A549 (cell line): Measurements from ENCODE around the gene MYO9A. TPM values are rescaled to one million over a fixed set of nuclear protein-coding genes. Genes with fewer than 3 reads are reported as not detected.

ENCODE experiments used
- ATAC-seq, 2 experiments: fragments of 200-7000 bp in 1 of 2; fragments of >200 bp in 1 of 2; cut with Nextera tagmentation in 1 of 2; cut with Tn5 transposase in 1 of 2; 3 replicates each; pipeline versions ENCODE4 v1.8.0 to v1.9.1; 2018 to 2020; ENCODE audit warnings: mild to moderate bottlenecking in 1 of 2, moderate library complexity in 1 of 2
- CTCF ChIA-PET: fragments of 300-600 bp; sonication (Branson Sonifier 250); formaldehyde crosslinking; extraction: SDS; loops from one replicate; lab custom pipeline; 2021; ENCODE audit warnings: antibody characterized with exemption, inconsistent platforms; lab: Yijun Ruan, JAX
- POLR2A ChIA-PET: fragments of 350-600 bp; formaldehyde crosslinking; extraction: SDS; loops from one replicate; lab custom pipeline; 2021; ENCODE audit warnings: antibody characterized with exemption, inconsistent platforms; lab: Yijun Ruan, JAX
- DNase-seq, 2 experiments: peaks; one replicate each; pipeline versions ENCODE4 v3.0.0 to v3.0.0-alpha.2; 2011 to 2016; ENCODE audit warnings: low read depth in 1 of 2, low spot score in 1 of 2
- FAIRE-seq: peaks from 2 replicates; lab custom pipeline; 2011; peaks lifted over from hg19 to GRCh38; lab: Jason Lieb, UNC
- H3K27ac ChIP-seq, 2 experiments: fragments of >200 bp; sonication (Bioruptor Twin); formaldehyde crosslinking; 3 replicates each; pipeline ENCODE4 v1.5.1; 2016 to 2017
- H3K4me1 ChIP-seq: fragments of >200 bp; sonication (Bioruptor Twin); formaldehyde crosslinking; 3 replicates; pipeline ENCODE4 v1.6.1; 2016
- H3K4me2 ChIP-seq: fragments of >200 bp; sonication (Bioruptor Twin); formaldehyde crosslinking; 3 replicates; pipeline ENCODE4 v1.6.1; 2016
- H3K4me3 ChIP-seq: fragments of >200 bp; sonication (Bioruptor Twin); formaldehyde crosslinking; 3 replicates; pipeline ENCODE4 v1.5.1; 2016
- H3K9me3 ChIP-seq: fragments of >200 bp; sonication (Bioruptor Twin); formaldehyde crosslinking; 3 replicates; pipeline ENCODE4 v1.6.1; 2016
- BCL3 ChIP-seq: fragments of >200 bp; sonication (Bioruptor Twin); formaldehyde crosslinking; IDR thresholded peaks from 3 replicates; pipeline ENCODE4 v1.6.1; 2016
- BHLHE40 ChIP-seq: IDR thresholded peaks from 2 replicates; pipeline ENCODE4 v1.6.1; 2012; ENCODE audit warnings: low read depth, low read length, inconsistent platforms
- CBX8 ChIP-seq: fragments of 200-600 bp; sonication (generic); IDR thresholded peaks from 2 replicates; pipeline ENCODE4 v1.6.1; 2016
- CEBPB ChIP-seq, 2 experiments: fragments of >200 bp in 1 of 2; sonication (Bioruptor Twin) in 1 of 2; formaldehyde crosslinking in 1 of 2; IDR thresholded peaks; 2 replicates each; pipeline ENCODE4 v1.6.1; 2012 to 2016
- CHD2 ChIP-seq: fragments of 150-350 bp; IDR thresholded peaks from 2 replicates; pipeline ENCODE4 v1.6.1; 2014; ENCODE audit warnings: low read length; ENCODE audit not compliant: partially characterized antibody
- CHD4 ChIP-seq: fragments of 200-600 bp; sonication (generic); IDR thresholded peaks from 2 replicates; pipeline ENCODE4 v1.6.1; 2016; ENCODE audit warnings: antibody characterized with exemption, mild to moderate bottlenecking, borderline replicate concordance
- E2F6 ChIP-seq: IDR thresholded peaks from 2 replicates; pipeline ENCODE4 v1.6.1; 2012; ENCODE audit warnings: low read depth, borderline replicate concordance
- EHMT2 ChIP-seq: fragments of 200-600 bp; sonication (generic); IDR thresholded peaks from 2 replicates; pipeline ENCODE4 v1.6.1; 2016; ENCODE audit warnings: antibody characterized with exemption, low read depth, mild to moderate bottlenecking, moderate library complexity
- HES2 ChIP-seq: fragments of >200 bp; sonication (Bioruptor Twin); formaldehyde crosslinking; IDR thresholded peaks from 2 replicates; pipeline ENCODE4 v1.6.1; 2016
- HEYL ChIP-seq: fragments of 250-450 bp; sonication (Bioruptor Pico); IDR thresholded peaks from 2 replicates; pipeline ENCODE4 v1.8.0; 2021; ENCODE audit warnings: mild to moderate bottlenecking, moderate library complexity
- HOXB13 ChIP-seq: fragments of 250-450 bp; sonication (Bioruptor Pico); IDR thresholded peaks from 2 replicates; pipeline ENCODE4 v1.5.0; 2020; ENCODE audit warnings: low read depth, mild to moderate bottlenecking, moderate library complexity
- JUNB ChIP-seq: fragments of >200 bp; sonication (Bioruptor Twin); formaldehyde crosslinking; IDR thresholded peaks from 2 replicates; pipeline ENCODE4 v1.6.1; 2016
- MAX ChIP-seq: IDR thresholded peaks from 2 replicates; pipeline ENCODE4 v1.6.1; 2012
- MAZ ChIP-seq: fragments of 150-350 bp; IDR thresholded peaks from 2 replicates; pipeline ENCODE4 v1.6.1; 2014; ENCODE audit warnings: antibody characterized with exemption, low read depth, low read length, borderline replicate concordance
- NR3C1 ChIP-seq: fragments of >200 bp; sonication (Bioruptor Twin); formaldehyde crosslinking; IDR thresholded peaks from 3 replicates; pipeline ENCODE4 v1.6.1; 2017
- PBX3 ChIP-seq: IDR thresholded peaks from 2 replicates; pipeline ENCODE4 v1.6.1; 2012
- RAD21 ChIP-seq, 2 experiments: fragments of >200 bp in 1 of 2; sonication (Bioruptor Twin) in 1 of 2; formaldehyde crosslinking in 1 of 2; IDR thresholded peaks in 1 of 2; conservative IDR thresholded peaks in 1 of 2; 2 replicates in 1 of 2; 3 replicates in 1 of 2; pipeline ENCODE4 v1.6.1; 2012 to 2018; ENCODE audit warnings: inconsistent platforms in 1 of 2
- RARB ChIP-seq: fragments of 250-450 bp; sonication (Bioruptor Pico); IDR thresholded peaks from 2 replicates; pipeline ENCODE4 v1.8.0; 2021; ENCODE audit warnings: mild to moderate bottlenecking, moderate library complexity
- RCOR1 ChIP-seq: fragments of 150-350 bp; IDR thresholded peaks from 2 replicates; pipeline ENCODE4 v1.6.1; 2014; ENCODE audit warnings: antibody characterized with exemption, low read length, low read depth
- RFX5 ChIP-seq: fragments of 450-650 bp; IDR thresholded peaks from 2 replicates; pipeline ENCODE4 v1.7.1; 2014; ENCODE audit warnings: antibody characterized with exemption, mild to moderate bottlenecking, moderate library complexity
- RNF2 ChIP-seq: fragments of 200-600 bp; sonication (generic); IDR thresholded peaks from 2 replicates; pipeline ENCODE4 v1.6.1; 2016; ENCODE audit warnings: low read depth, mild to moderate bottlenecking, antibody characterized with exemption, moderate library complexity, borderline replicate concordance
- SMC3 ChIP-seq: fragments of >200 bp; sonication (Bioruptor Twin); formaldehyde crosslinking; IDR thresholded peaks from 3 replicates; pipeline ENCODE4 v1.6.1; 2018; ENCODE audit warnings: inconsistent platforms
- WGBS: methylation state at CpG from one replicate; pipeline ENCODE4 v1.1.6; 2017; ENCODE audit errors: missing lambda C conversion rate; 5-methylcytosine and 5-hydroxymethylcytosine counted together
- polyA plus RNA-seq, 4 experiments: library from polyadenylated mRNA; depleted of rRNA in 3 of 4; stranded (reverse); fragments of >200 nt; fragmentation: RNase III in 1 of 4; extraction: RNeasy Plus Mini Kit Qiagen cat#74134 plus additional on column Dnase treatment in 1 of 4; gene quantifications; 2 replicates in 3 of 4; 3 replicates in 1 of 4; pipeline ENCODE4 v1.2.3, GENCODE V29; 2011 to 2017

The MYO9A gene
- polyA plus RNA-seq, 2 of the 4 experiments (the other 2 are of a cell fraction): 5.9 to 21.9 TPM

- H3K9me3 ChIP-seq: 0 out of 3 replicates have a peak, but pooled peaks cover 4% of the 10 kb centered on the region
- no peak for DNase-seq
- no peak overlapping the region for H3K4me2 ChIP-seq
- ChIA-PET POLR2A (no interaction called here), CTCF (interaction anchor here (1.0 kb wide), 1 partner anchor 9 kb away, joined by 5 read pairs; no protein-coding TSS in a partner anchor)
- FAIRE-seq: peak; percentile 84
- 95% methylated on average over 6 of the region's 6 CpGs for WGBS
- TF ChIP-seq RAD21 (conservative IDR thresholded peaks at IDR 0.05 in 1 of 2, IDR thresholded peaks at IDR 0.05 in 1 of 2): no peak
- no peak for TF ChIP-seq HEYL (CRISPR knock-in tag)
- no peak for TF ChIP-seq HES2
- TF ChIP-seq RCOR1: no peak
- no peak for TF ChIP-seq MAX
- no peak for TF ChIP-seq BCL3
- TF ChIP-seq NR3C1: no peak
- no peak for TF ChIP-seq E2F6
- no peaks in the 10 kb centered on the region for H3K4me1 ChIP-seq
- no peak overlapping the region for H3K27ac ChIP-seq
- no peak overlapping the region for H3K4me3 ChIP-seq
- no peak for ATAC-seq
These were observed 39.1 kb downstream of the MYO9A start for GRCh38 chr15:72078887-72079286.

- no peak for DNase-seq
- H3K4me2 ChIP-seq: no peak overlapping the region
- H3K9me3 ChIP-seq: no peaks in the 10 kb centered on the region
- POLR2A ChIA-PET: no interaction called here
- WGBS: 89% methylated on average over 1 of the region's 1 CpG
- H3K4me1 ChIP-seq: no peaks in the 10 kb centered on the region
- FAIRE-seq: peak; percentile 78
- TF ChIP-seq CEBPB (IDR thresholded peaks at IDR 0.05) (no peak), RFX5 (no peak), HOXB13 (CRISPR knock-in tag) (no peak), PBX3 (no peak), MAX (no peak), JUNB (no peak), RNF2 (no peak), CHD2 (no peak), MAZ (no peak), RARB (CRISPR knock-in tag) (no peak), BHLHE40 (no peak), SMC3 (no peak), CHD4 (no peak), CBX8 (no peak), EHMT2 (no peak)
- TF ChIP-seq, all 56 proteins: peak for 0
- no peak overlapping the region for H3K4me3 ChIP-seq
- H3K27ac ChIP-seq: no peak overlapping the region
- CTCF ChIA-PET: interaction anchor here (1.0 kb wide), 1 partner anchor 8 kb away, joined by 5 read pairs; no protein-coding TSS in a partner anchor
- ATAC-seq: no peak
These were observed 40.0 kb downstream of the MYO9A start for GRCh38 chr15:72077950-72078349.
